Activated CD4-positive, alpha-beta T cell treated with anti-CD3 and anti-CD28 coated beads, Interleukin-2, amount 10 ng/mL, durations not matched to agents 24 days and 14 days (primary cell): ENCODE results near the gene FARSA. TPM values are rescaled to one million over a fixed set of nuclear protein-coding genes. Genes with fewer than 3 reads are reported as not detected.
A peak's percentile ranks its signal among the peaks of the same experiment; 100 is the strongest.
"Not testable (repeated sequence)": the region's sequence is repeated elsewhere in the genome, so short reads cannot be mapped to it uniquely, and the experiment has no call there.

Source experiments
- DNase-seq: peaks from one replicate; pipeline ENCODE4 v3.0.0; 2022
- H3K27ac Mint-ChIP-seq: one replicate; pipeline ENCODE4 v1.8.0; 2022; ENCODE audit warnings: mild to moderate bottlenecking, mixed read lengths
- H3K27me3 Mint-ChIP-seq: one replicate; pipeline ENCODE4 v1.8.0; 2022; ENCODE audit warnings: mixed read lengths
- H3K36me3 Mint-ChIP-seq: one replicate; pipeline ENCODE4 v1.8.0; 2022; ENCODE audit warnings: low read depth, mild to moderate bottlenecking, mixed read lengths
- H3K4me1 Mint-ChIP-seq: one replicate; pipeline ENCODE4 v1.8.0; 2021; ENCODE audit warnings: mixed read lengths
- H3K4me3 Mint-ChIP-seq: one replicate; pipeline ENCODE4 v1.8.0; 2022; ENCODE audit warnings: mild to moderate bottlenecking, moderate library complexity, mixed read lengths
- H3K9me3 Mint-ChIP-seq: one replicate; pipeline ENCODE4 v1.8.0; 2021; ENCODE audit warnings: mixed read lengths
- intact Hi-C: fragments of 100-400 bp; cut with micrococcal nuclease; formaldehyde crosslinking; loops from one replicate; pipeline ENCODE4 v1.15.1; 2023
- total RNA-seq: library from RNA; stranded (reverse); gene quantifications from 2 replicates; pipeline ENCODE4 v1.2.3, GENCODE V29; 2022

Gene FARSA
- total RNA-seq, 1 donor from 2014 or later = 202 TPM

DNA sequence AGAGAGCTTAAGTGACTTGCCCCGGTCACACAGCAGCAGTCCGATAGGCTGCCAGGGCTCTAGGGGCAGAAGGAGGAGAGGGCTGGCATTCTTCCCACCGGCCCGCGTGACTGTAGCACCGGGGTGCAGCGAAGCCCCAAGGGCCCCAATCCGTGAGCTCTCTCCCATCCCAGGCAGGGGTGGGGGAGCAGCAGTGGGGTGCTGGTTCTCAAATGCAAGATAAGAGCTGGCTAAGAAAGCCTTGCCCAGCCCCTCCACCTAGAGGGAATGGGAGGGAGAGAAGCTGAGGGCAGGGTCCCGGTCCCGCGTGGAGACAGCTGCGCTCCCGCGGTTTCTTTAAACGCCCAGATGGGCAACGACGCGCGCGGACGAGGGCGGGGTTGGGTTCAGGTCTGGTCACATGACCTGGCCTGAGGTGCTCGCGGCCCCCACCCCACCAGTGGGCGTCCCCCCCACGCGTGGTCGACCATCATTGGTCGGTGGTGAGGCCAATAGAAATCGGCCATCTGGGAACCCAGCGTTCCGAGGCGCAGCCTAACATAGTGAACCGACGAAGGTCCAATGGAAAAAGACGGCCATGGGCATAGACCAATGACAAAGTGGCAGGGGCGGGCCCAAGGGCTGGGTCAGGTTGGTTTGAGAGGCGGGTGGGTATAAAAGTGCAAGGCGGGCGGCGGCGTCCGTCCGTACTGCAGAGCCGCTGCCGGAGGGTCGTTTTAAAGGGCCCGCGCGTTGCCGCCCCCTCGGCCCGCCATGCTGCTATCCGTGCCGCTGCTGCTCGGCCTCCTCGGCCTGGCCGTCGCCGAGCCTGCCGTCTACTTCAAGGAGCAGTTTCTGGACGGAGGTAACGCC is 4.6 kb upstream of the FARSA start, which contains the start of gene CALR:
Gene CALR, plus strand, starts transcription at position 683 of the 852 bp plus-strand sequence. Its CDS starts 71 bp downstream, at position 754.
- peaks cover 42% of the 10 kb centered on the region for H3K4me1 Mint-ChIP-seq
- intact Hi-C loops = loop anchor here (1.0 to 10.0 kb wide), 3 partner anchors 203 to 1477 kb away; partner anchors contain the start of genes DDX39A, GET3 and TRIR
- peak within 1 kb of the TSS; percentile 98 for H3K4me3 Mint-ChIP-seq
- H3K27me3 Mint-ChIP-seq = no peaks in the 10 kb centered on the region
- peaks cover 47% of the 10 kb centered on the region for H3K36me3 Mint-ChIP-seq
- peak within 1 kb of the TSS; percentile 91 for H3K27ac Mint-ChIP-seq
- peak; percentile 100 for DNase-seq
- no peaks in the 10 kb centered on the region for H3K9me3 Mint-ChIP-seq

DNA sequence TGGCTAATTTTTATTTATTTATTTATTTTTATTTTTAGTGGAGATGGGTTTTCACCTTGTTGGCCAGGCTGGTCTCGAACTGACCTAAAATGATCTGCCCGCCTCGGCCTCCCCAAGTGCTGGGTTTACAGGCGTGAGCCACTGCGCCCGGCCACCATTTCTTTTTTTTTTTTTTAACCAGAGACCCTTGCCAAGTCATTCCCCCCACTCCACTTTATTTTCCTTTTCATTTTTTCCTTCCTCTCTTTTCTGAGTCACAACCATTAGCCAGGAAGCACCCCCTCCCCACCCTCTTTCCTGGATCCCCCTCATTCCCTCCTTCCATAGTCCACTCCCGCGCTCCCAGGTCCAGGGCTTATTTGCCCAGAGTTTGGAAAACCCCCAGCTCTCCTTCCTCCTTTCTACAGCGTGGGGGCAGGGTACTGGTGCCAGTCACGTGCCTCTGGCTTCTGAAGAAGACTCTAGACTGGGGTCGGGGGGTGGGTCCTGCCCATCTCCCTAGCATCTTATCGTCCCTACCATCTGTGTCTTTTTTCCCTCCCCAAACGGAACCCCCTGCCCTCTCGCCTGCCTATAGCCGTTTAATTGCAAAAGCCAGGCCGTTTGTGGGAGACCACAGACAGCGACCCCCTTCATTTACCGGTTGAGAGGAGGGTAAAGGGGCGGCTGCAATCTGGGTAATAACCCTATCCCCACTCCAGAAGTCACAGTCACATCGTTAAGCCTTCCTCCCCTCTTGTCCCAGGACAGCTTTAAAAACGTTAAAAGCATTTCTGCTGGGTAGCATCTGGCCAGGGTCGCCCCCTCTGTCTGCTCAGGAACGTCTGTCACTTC is 3.8 kb upstream of the FARSA start:
- peaks cover 46% of the 10 kb centered on the region for H3K4me1 Mint-ChIP-seq
- intact Hi-C loops = loop anchor here (10.0 kb wide), 2 partner anchors 203 to 1477 kb away; partner anchors contain the start of genes DDX39A, GET3 and TRIR
- H3K36me3 Mint-ChIP-seq = peaks cover 45% of the 10 kb centered on the region
- H3K27me3 Mint-ChIP-seq = no peaks in the 10 kb centered on the region
- H3K9me3 Mint-ChIP-seq = no peaks in the 10 kb centered on the region
- peak overlapping the region; percentile 91 for H3K27ac Mint-ChIP-seq
- peak; percentile 72 for DNase-seq
- peak overlapping the region; percentile 98 for H3K4me3 Mint-ChIP-seq

DNA sequence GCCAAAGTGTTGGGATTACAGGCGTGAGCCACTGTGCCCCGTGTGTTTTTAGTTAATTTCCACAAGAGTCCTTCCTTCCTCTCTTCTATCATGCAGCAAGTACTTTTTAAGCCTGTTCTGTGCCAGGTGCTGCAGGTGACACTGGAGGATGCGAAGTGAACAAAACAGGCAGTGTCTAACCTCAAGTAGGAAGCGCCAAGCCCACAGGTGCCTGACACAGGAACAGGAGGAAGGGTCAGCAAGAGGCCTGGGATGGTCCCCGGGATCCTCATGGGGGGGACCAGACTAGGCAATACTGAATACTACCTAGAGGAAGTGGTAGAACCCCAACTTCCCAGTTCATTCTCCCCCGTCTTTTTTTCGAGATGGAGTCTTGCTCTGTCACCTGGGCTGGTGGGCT is 3.1 kb upstream of the FARSA start:
- no peak overlapping the region for H3K4me3 Mint-ChIP-seq
- no peak for DNase-seq
- peak overlapping the region; percentile 45 for H3K27ac Mint-ChIP-seq
- H3K9me3 Mint-ChIP-seq = no peaks in the 10 kb centered on the region
- peaks cover 45% of the 10 kb centered on the region for H3K4me1 Mint-ChIP-seq
- H3K36me3 Mint-ChIP-seq = peaks cover 41% of the 10 kb centered on the region
- intact Hi-C loops = loop anchor here (10.0 kb wide), 2 partner anchors 202 to 1478 kb away; partner anchors contain the start of genes DDX39A, GET3 and TRIR
- no peaks in the 10 kb centered on the region for H3K27me3 Mint-ChIP-seq

DNA sequence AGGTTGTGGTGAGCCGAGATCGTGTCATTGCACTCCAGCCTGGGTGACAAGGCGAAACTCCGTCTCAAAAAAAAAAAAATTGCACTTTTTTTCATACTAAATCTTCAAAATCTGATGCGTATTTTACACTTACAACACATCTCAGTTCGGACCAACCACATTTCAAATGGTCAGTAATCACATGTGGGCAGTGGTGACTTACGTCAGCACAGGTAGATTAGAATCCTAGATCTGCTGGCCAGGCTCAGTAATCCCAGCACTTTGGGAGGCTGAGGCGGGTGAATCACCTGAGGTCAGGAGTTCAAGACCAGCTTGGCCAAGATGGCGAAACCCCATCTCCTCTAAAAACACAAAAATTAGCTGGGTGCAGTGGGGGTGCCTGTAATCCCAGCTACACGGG is 1.6 kb upstream of the FARSA start:
- Mint-ChIP-seq H3K36me3 (peaks cover 32% of the 10 kb centered on the region), H3K4me3 (no peak overlapping the region), H3K4me1 (peaks cover 41% of the 10 kb centered on the region), H3K9me3 (no peaks in the 10 kb centered on the region), H3K27ac (no peak overlapping the region), H3K27me3 (no peaks in the 10 kb centered on the region)
- no peak for DNase-seq
- intact Hi-C loops = loop anchor here (10.0 kb wide), 2 partner anchors 200 to 1480 kb away; partner anchors contain the start of genes DDX39A, GET3 and TRIR

DNA sequence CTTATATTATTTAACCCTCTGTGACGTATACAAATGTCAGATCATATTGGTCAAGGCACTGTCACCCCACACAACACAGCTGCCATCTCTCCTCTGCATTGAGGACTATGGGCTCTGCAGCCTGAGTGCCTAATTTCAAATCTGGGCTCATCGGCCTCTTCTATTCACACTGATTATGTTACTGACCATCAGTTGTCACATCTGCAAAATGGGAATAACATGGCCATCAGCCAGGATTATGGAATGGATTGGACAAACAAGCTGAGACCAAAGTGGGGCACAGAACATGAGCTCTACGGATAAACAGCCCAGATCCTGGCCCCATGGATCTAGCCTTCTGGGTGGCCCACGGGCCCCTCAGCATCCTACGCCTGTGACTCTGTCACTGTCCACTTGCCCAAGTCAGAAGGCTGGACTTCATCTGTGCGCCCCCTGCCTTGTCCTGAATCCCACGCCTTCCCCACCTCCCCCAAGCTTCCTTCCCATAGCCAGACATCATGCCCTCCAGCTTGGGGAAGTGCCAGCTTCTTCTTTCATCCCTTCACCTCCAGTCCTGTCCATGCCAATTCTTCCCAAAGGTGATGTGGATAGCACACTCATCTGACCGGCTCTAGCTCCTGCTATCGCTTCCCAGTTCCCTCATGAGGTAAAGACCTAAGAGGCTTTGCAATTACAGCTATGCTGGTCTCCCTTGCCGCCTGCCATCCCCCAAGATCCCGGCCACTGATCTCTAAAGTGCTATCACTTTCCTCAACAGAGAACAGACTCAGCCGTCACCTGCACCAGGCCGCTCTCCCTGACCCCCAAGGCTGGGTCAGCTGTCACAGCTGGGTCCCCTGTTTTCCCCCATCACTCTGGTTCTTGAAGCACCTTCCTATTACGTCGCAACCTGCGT is 872 bp downstream of the FARSA start:
- Mint-ChIP-seq H3K9me3 (no peaks in the 10 kb centered on the region), H3K4me3 (peak overlapping the region; percentile 95), H3K36me3 (peaks cover 36% of the 10 kb centered on the region), H3K4me1 (peaks cover 28% of the 10 kb centered on the region), H3K27ac (peak overlapping the region; percentile 88), H3K27me3 (no peaks in the 10 kb centered on the region)
- peak; percentile 78 for DNase-seq
- intact Hi-C loops = loop anchor here (1.0 to 10.0 kb wide), 4 partner anchors 14 to 1482 kb away; partner anchors contain the start of genes DDX39A, GCDH, GET3 and SYCE2

DNA sequence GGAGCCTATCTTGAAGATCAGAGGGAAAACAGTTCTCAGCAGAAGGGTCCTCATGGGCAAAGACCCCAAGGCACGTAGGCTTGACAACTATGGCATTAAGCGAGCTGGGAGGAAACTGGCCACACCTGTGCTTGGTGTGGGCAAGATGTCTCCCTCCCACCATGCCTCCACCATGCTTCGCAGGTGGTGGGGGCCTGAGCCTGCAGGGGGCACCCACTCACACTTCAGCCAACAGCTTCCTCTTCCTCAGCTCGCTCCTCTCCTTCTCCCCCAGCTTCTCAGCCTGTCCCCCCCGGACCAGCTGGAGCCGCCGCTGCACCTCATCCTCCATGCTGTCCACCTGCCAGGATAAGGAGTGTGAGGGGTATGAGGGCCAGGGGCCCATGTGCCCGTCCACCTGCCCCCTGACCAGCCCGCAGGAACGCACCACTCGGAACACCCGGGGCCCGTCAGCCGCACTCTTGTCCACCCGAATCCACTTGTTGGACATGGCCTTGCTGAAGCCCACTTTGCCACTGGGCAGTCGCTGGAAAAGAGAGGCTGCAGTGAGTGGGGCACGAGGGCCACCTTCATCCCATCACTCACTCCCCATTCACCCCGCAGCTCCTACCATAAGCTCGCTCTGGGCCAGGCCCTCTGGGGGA is 3.4 kb downstream of the FARSA start:
- intact Hi-C loops = loop anchor here (10.0 kb wide), 2 partner anchors 195 to 1485 kb away; partner anchors contain the start of genes DDX39A, GET3 and TRIR

DNA sequence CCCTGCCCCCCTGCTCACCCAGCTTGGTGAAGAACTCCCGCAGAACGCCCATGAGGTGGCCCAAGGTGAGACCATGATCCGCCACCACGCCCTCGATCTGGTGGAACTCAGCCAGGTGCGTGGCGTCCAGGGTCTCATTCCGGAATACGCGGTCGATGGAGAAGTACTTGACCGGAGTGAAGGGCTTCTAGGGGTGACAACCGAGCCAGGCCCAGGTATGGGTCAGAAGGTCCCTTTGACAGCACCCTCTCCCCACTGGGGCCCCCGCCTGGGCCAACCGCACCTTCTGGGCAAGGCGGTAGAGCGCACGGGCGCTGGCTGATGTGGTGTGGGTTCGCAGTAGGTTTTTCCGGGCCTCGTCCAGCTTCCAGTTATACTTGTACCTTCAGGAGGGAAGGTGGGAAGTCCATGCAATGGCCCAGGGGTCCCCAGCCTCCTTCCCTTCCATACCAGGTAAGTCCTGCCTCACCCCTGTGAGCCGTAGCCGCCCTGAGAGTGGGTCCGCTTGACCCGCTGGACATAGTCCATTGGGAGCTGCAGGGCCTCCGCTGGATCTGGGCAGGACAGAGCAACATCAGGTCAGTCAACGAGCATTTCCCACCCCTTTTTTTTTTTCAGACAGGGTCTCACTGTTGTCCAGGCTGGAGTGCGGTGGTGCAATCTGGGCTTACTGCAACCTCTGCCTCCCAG is 8.7 kb downstream of the FARSA start:
- peaks cover 4% of the 10 kb centered on the region for H3K4me1 Mint-ChIP-seq
- no peak overlapping the region for H3K27ac Mint-ChIP-seq
- no peaks in the 10 kb centered on the region for H3K27me3 Mint-ChIP-seq
- H3K36me3 Mint-ChIP-seq = peaks cover 60% of the 10 kb centered on the region
- H3K9me3 Mint-ChIP-seq = no peaks in the 10 kb centered on the region
- H3K4me3 Mint-ChIP-seq = no peak overlapping the region
- peak; percentile 52 for DNase-seq
- intact Hi-C loops = no loop called here

More for the DNA sequence above, 3.4 kb downstream of the FARSA start:
- Mint-ChIP-seq H3K27me3 (no peaks in the 10 kb centered on the region), H3K36me3 (peaks cover 50% of the 10 kb centered on the region), H3K4me3 (no peak overlapping the region), H3K27ac (no peak overlapping the region), H3K9me3 (no peaks in the 10 kb centered on the region), H3K4me1 (peaks cover 19% of the 10 kb centered on the region)
- DNase-seq = no peak

DNA sequence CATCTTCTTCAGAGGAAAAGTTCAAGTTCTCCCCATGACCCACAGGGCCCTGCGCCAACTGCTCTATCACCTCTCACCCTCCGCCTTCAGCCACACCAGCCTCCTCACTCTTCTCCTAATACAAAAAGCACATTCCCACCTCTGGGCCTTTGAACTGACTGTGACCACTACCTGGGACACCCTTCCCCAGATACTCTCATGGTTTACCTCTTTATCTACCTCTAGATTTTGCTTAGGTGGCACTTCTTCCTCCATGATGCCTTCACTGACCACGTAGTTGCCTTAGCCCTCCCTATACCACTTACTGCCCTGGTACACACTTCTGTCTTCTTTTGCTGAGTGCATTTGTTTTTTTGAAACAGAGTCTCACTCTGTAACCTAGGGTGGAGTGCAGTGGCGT is 10.6 kb downstream of the FARSA start:
- DNase-seq = peak; percentile 54
- H3K27ac Mint-ChIP-seq = no peak overlapping the region
- no peaks in the 10 kb centered on the region for H3K9me3 Mint-ChIP-seq
- H3K4me1 Mint-ChIP-seq = peaks cover 16% of the 10 kb centered on the region
- intact Hi-C loops = no loop called here
- H3K4me3 Mint-ChIP-seq = no peak overlapping the region
- peaks cover 2% of the 10 kb centered on the region for H3K27me3 Mint-ChIP-seq
- peaks cover 47% of the 10 kb centered on the region for H3K36me3 Mint-ChIP-seq

DNA sequence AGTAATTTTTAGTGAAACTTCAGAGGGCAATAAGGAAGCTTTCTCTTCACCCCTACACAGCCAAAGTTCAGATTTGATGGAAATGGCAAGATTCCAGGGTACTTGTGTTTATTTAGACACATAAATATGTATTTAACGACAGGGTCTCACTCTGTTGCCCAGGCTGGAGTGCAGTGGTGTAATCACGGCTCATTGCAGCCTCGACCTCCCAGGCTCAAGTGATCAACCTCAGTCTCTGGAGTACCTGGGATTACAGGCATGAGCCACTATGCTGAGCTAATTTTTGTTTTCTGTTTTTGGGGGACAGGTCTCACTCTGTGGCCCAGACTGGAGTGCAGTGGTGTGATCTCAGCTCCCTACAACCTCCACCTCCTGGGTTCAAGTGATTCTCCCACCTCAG is 12.5 kb downstream of the FARSA start:
- Mint-ChIP-seq H3K4me1 (peaks cover 16% of the 10 kb centered on the region), H3K9me3 (no peaks in the 10 kb centered on the region), H3K4me3 (no peak overlapping the region), H3K36me3 (peaks cover 36% of the 10 kb centered on the region), H3K27ac (no peak overlapping the region), H3K27me3 (peaks cover 2% of the 10 kb centered on the region)
- intact Hi-C loops = no loop called here
- DNase-seq = peak; percentile 57

DNA sequence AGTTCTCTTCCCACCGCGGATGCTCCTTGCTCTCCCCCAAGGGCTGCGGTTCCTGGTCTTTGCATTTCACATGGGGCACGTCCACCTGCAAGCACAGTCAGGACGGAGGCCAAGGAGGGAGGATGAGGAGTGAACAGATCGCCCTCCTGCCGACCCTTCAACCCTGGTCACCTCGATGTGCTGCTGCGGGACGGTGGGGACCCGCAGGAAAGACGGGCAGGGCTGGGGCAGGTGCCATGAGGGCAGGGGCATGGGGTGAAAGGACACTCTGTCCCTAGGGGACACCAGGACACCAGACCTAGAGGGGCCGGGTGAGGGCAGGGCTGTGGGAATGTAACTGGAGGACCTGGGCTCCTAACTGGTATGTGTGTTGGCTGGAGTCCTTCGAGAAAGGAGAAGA is 15.3 kb downstream of the FARSA start:
- intact Hi-C loops = loop anchor here (2.0 to 10.0 kb wide), 3 partner anchors 15 to 1607 kb away; partner anchors contain the start of genes FARSA, GCDH and TECR
- peaks cover 14% of the 10 kb centered on the region for H3K36me3 Mint-ChIP-seq

DNA sequence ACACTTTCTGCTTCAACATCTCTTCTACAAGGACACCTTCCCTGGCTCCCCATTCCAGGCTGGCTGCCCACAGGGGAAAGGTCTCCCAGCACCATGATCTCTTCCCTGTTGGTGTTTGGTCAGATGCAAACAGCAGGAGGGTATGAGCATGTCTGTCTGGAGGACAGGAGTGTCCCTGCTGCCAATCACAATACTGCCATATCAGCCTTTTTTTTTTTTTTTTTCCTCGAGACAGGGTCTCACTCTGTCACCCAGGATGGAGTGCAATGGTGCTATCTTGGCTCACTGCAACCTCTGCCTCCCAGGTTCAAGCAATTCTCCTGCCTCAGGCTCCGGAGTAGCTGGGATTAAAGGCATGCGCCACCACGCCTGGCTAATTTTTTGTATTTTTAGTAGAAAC is 17.7 kb downstream of the FARSA start:
- not testable (repeated sequence) for DNase-seq, H3K9me3 Mint-ChIP-seq, H3K27me3 Mint-ChIP-seq, H3K36me3 Mint-ChIP-seq, H3K4me3 Mint-ChIP-seq, H3K27ac Mint-ChIP-seq
- H3K4me1 Mint-ChIP-seq = peaks cover 32% of the 10 kb centered on the region
- intact Hi-C loops = loop anchor here (10.0 kb wide), 1 partner anchor 1609 kb away; the partner anchor contains the start of gene TECR

More for the DNA sequence above, 15.3 kb downstream of the FARSA start:
- DNase-seq = no peak
- no peaks in the 10 kb centered on the region for H3K9me3 Mint-ChIP-seq
- H3K27me3 Mint-ChIP-seq = peaks cover 2% of the 10 kb centered on the region
- H3K4me3 Mint-ChIP-seq = peak overlapping the region; percentile 80
- peaks cover 30% of the 10 kb centered on the region for H3K4me1 Mint-ChIP-seq
- peak overlapping the region; percentile 95 for H3K27ac Mint-ChIP-seq
